Hepatocyte (in vitro differentiated cells): ENCODE results near the gene SLC25A29.

Source experiments
- CTCF ChIP-seq: fragments of 200-600 bp; sonication (generic); IDR thresholded peaks from 2 replicates; pipeline ENCODE4 v1.5.1; 2016; ENCODE audit warnings: antibody characterized with exemption, mild to moderate bottlenecking; ENCODE audit not compliant: poor library complexity
- EZH2 ChIP-seq: fragments of 200-600 bp; sonication (generic); IDR thresholded peaks from 2 replicates; pipeline ENCODE4 v1.6.1; 2016; ENCODE audit warnings: antibody characterized with exemption, mild to moderate bottlenecking, borderline replicate concordance

DNA sequence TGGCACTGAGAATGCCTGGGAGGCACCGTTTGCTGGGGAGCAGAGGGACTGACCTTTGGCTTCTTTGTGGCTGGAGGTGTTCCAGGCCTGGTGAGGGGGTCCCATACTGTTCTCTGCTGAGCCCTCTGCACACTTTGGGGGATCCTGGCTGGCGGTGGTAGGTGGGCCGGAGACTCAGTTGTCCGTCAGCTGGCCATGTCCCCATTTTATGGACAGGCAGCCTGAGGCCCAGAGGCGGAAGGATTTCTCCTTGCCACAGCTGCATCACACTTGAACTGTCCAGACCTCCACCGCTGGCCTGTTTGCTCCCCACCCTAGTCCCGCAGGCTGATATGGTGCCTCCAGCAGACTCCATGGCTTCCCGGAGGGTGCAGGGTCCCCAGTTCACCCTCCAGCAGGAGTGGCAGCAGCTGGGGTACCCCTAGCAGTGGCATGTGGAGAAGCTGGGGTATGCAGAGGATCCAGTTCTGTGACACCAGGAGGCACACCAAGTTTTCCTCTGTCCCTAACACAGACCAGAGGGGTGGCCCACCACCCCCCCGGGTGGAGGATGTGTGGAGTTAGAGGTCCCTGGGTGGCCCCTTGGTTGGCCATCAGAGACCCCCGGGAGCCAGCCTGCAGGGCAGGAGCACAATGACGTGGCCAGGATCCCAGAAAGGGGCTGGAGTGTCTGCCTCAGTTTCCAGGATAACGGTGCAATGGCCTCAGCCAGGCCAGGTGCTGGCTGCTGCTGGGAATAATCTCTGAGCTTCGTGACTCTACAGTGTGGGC lies 14.8 kb downstream of the SLC25A29 start:
- TF ChIP-seq CTCF (no peak), EZH2 (no peak)
